SK-N-MC (cell line): ENCODE data around the gene KPNA2.

Source experiments
- EZH2 ChIP-seq: fragments of 200-600 bp; sonication (generic); IDR thresholded peaks from one replicate; pipeline ENCODE4 v1.6.1; 2017; ENCODE audit warnings: antibody characterized with exemption
- FOXP2 ChIP-seq: optimal IDR thresholded peaks from 2 replicates; pipeline ENCODE3; 2011; ENCODE audit warnings: mild to moderate bottlenecking, moderate library complexity; ENCODE audit not compliant: insufficient read depth; ENCODE audit errors: extremely low read length, control extremely low read depth
- POLR2AphosphoS5 ChIP-seq: IDR thresholded peaks from 2 replicates; pipeline ENCODE4 v1.6.1; 2012; ENCODE audit warnings: mild to moderate bottlenecking, low read depth, low read length, borderline replicate concordance

DNA sequence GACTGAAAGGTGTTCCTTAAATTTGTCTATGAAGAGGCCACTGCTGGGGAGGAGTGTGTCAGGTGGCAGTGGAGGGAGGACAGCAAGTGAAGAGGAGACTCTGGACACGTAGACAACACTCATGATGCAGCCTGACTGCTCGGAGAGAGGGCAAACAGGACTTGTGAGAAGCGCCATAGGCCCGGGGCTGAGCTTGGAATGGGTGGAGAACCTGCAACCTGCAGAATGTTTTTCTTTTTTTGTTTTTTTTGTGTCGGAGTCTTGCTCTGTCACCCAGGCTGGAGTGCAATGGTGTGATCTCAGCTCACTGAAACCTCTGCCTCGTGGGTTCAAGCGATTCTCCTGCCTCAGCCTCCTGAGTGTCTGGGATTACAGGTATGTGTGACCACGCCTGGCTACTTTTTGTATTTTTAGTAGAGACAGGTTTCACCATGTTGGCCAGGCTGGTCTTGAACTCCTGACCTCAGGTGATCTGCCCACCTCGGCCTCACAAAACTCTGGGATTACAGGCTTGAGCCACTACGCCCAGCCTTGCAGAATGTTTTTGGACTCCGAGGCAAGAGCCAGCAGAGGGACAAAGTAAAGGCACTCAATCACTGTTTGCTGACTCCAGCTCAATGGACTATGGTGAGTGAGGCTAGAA lies 20.3 kb upstream of the KPNA2 start:
- no peak for TF ChIP-seq EZH2
- no peak for TF ChIP-seq POLR2AphosphoS5
- TF ChIP-seq FOXP2: no peak
